Measurements from ENCODE around the gene CSNK2A1. TPM values are rescaled to one million over a fixed set of nuclear protein-coding genes. Genes with fewer than 3 reads are reported as not detected.
A peak's percentile ranks its signal among the peaks of the same experiment; 100 is the strongest.

Gene CSNK2A1
- total RNA-seq, 1 donor from 2014 or later, result 122 TPM

DNA sequence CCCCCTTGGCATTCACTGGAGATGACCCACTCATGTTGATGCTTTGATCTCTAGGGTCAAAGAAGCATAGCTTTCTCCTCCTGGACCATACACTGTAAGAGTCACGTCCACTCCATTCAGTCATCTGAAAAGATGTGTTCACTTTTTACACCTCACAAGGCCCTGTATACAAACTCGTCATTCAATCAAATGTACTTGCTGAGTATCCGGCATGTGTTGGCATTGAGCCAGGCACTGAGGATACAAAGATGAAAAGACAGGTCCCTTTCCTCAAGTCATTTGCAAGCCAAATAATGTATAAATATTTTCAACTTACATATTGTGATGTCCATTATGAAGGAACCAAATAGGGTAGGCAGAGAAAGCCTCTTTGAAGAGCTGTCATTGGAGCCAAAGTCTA is 32.6 kb upstream of the CSNK2A1 start:
- intact Hi-C loops (cut with micrococcal nuclease), result no loop called here
- Histone ChIP-seq H3K36me3 (no peaks in the 10 kb centered on the region), H3K27me3 (ENCODE audit: low read depth) (no peaks in the 10 kb centered on the region), H3K9me3 (replicated peaks) (no peaks in the 10 kb centered on the region), H3K27ac (replicated peaks) (peak overlapping the region; percentile 88), H3K4me3 (no peak overlapping the region), H3K4me1 (peaks cover 58% of the 10 kb centered on the region)
- DNase-seq, result no peak
- no peak for TF ChIP-seq CTCF (IDR thresholded peaks at IDR 0.05; ENCODE audit: borderline replicate concordance)

DNA sequence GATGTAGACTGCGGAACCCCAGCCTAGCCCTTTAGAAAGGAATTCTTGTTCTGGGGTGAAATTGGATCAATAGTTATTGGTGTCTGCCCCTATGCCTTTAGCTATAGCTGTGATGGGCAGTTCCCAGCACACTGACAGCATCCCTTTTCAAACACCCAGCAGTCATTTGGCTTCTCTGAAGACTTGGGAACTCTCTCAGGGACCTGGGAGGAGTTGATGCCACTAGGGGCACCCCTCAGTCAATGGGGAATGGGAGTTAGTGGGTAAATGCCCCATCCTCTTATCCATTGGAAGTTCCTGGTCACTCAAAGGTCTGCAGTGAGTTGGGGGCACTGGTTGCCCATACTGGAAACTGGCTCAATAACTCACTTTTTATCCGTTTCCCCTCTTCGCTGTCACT is 31.6 kb upstream of the CSNK2A1 start:
- DNase-seq, result no peak
- Histone ChIP-seq H3K27me3 (ENCODE audit: low read depth) (no peaks in the 10 kb centered on the region), H3K36me3 (no peaks in the 10 kb centered on the region), H3K4me1 (peaks cover 65% of the 10 kb centered on the region), H3K4me3 (no peak overlapping the region), H3K27ac (replicated peaks) (peak overlapping the region; percentile 88), H3K9me3 (replicated peaks) (no peaks in the 10 kb centered on the region)
- intact Hi-C loops (cut with micrococcal nuclease), result no loop called here
- TF ChIP-seq CTCF (IDR thresholded peaks at IDR 0.05; ENCODE audit: borderline replicate concordance), result no peak

DNA sequence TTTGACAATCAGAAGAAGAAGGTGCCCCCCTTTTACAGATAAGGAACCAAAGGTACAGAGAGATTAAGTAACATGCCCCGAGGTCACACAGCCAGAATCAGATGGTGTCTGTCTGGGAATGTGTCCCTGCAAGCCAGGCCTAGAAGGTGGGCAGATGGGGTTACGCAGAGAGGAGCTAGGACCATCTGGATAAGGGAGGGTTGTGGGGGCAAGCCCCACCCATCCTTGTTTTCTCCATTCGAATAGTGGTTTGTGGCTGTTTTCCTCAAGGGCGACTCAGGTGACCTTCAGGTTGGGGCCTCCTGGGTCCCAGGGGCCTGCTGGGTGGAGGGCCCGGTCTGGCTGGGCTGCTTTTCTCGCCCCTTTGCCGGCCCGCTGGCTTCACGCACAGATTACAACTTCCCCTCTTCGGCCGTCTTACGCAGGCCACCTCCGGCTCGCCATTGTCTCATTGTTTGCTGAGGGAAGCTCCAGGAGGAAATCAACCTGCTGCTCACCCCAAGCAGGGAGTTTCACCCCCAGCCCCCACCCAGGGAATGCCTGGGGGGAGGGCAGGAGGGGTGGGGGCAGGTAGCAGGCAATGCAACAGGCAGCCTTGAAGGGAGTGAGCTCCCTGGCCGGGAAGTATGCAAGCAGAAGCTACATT is 30.8 kb upstream of the CSNK2A1 start:
- intact Hi-C loops (cut with micrococcal nuclease), result no loop called here
- Histone ChIP-seq H3K27me3 (ENCODE audit: low read depth) (no peaks in the 10 kb centered on the region), H3K4me3 (no peak overlapping the region), H3K9me3 (replicated peaks) (no peaks in the 10 kb centered on the region), H3K27ac (replicated peaks) (peak overlapping the region; percentile 88), H3K4me1 (peaks cover 66% of the 10 kb centered on the region), H3K36me3 (no peaks in the 10 kb centered on the region)
- no peak for TF ChIP-seq CTCF (IDR thresholded peaks at IDR 0.05; ENCODE audit: borderline replicate concordance)
- peak; percentile 42 for DNase-seq

GRCh38 chr20:573414-574296 is 30.1 kb upstream of the CSNK2A1 start:
- Histone ChIP-seq H3K27ac (replicated peaks) (peak overlapping the region; percentile 88), H3K27me3 (ENCODE audit: low read depth) (no peaks in the 10 kb centered on the region), H3K4me3 (no peak overlapping the region), H3K4me1 (peaks cover 74% of the 10 kb centered on the region), H3K9me3 (replicated peaks) (no peaks in the 10 kb centered on the region), H3K36me3 (no peaks in the 10 kb centered on the region)
- TF ChIP-seq CTCF (IDR thresholded peaks at IDR 0.05; ENCODE audit: borderline replicate concordance), result no peak
- intact Hi-C loops (cut with micrococcal nuclease), result no loop called here
- DNase-seq, result no peak

- Histone ChIP-seq H3K9me3 (replicated peaks) (no peaks in the 10 kb centered on the region), H3K27me3 (ENCODE audit: low read depth) (no peaks in the 10 kb centered on the region), H3K36me3 (no peaks in the 10 kb centered on the region), H3K27ac (replicated peaks) (peak overlapping the region; percentile 88), H3K4me3 (peak overlapping the region; percentile 50), H3K4me1 (peaks cover 83% of the 10 kb centered on the region)
- intact Hi-C loops (cut with micrococcal nuclease), result no loop called here
- peak; percentile 22 for DNase-seq
- TF ChIP-seq CTCF (IDR thresholded peaks at IDR 0.05; ENCODE audit: borderline replicate concordance), result no peak
Measured at GRCh38 chr20:572727-573126, 29.1 kb upstream of the CSNK2A1 start.
